ENCODE results near the gene ADCY2. TPM values are rescaled to one million over a fixed set of nuclear protein-coding genes. Genes with fewer than 3 reads are reported as not detected.

The ADCY2 gene
- total and polyA plus RNA-seq, 4 donors: 0.56 to 9.3 (median 6.7) TPM

DNA sequence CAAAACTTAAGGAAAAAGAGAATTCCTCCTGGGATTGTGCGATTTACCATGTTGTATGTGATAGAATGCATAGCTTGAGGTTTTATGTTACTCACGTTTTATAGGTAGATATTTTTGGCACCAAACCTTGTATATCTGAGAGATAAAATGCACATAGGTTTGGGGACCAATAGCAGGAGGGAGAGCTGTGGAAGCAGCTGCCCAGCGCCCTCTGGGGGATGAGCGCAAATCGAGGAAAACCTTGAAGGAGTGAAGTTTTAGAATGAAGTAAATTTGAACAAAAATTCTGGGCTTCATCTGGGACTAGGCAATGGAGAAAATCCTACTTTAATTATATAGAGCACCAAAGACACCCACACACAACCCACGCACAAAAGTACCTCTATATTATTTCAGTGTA lies 197.0 kb downstream of the ADCY2 start:
- H3K36me3 ChIP-seq (ENCODE audit: control insufficient read depth in 1 of 2, insufficient read depth in 2 of 2, low read length in 1 of 2): no peaks in the 10 kb centered on the region
- H3K27me3 ChIP-seq (ENCODE audit: control insufficient read depth in 1 of 2, insufficient read depth in 2 of 2, low read length in 1 of 2): no peaks in the 10 kb centered on the region
- no peak overlapping the region for H3K4me3 ChIP-seq (ENCODE audit: low read length in 2 of 2)
- DNase-seq (no peak), ATAC-seq (ENCODE audit: low FRiP score) (no peak)
- peaks cover 2 to 3% of the 10 kb centered on the region in 2 donors for H3K4me1 ChIP-seq (ENCODE audit: control insufficient read depth in 1 of 2, insufficient read depth in 2 of 2, low read length in 2 of 2)
- WGBS, 2 donors: 47 to 50% methylated on average over 6 of the region's 6 CpGs
- intact Hi-C loops (cut with DNase I): no loop called here
- no peaks in the 10 kb centered on the region for H3K9me3 ChIP-seq (ENCODE audit: control insufficient read depth, low read length)
- H3K27ac ChIP-seq (ENCODE audit: low read depth in 1 of 2, low read length in 2 of 2): no peak overlapping the region

DNA sequence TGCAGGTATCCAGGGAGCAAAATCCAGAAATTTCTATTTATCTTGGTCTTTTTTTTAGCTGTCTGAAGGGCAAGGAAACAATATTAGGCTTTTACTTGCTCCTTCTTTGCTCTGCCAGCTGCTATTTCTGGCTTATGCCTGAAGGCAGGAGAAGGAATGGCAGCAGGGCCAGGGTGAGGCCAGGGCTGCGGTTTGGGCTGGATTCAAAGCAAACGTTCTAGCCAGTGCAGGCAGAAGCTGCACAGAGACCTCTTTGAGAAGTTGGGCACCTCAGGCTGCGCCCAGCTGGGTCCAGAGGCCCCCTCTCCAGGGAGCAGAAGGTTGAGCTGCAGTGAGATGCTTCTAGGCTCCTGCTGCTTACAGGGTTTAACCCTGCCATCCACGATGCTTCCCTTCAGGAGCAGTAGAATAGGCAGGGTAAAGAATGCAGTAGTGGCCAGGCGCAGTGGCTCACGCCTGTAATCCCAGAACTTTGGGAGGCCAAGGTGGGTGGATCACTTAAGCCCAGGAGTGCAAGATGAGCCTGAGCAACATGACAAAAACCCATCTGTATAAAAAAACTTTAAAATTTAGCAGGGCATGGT lies 201.2 kb downstream of the ADCY2 start:
- Histone ChIP-seq H3K4me1 (ENCODE audit: control insufficient read depth in 1 of 2, insufficient read depth in 2 of 2, low read length in 2 of 2) (peaks cover 2 to 3% of the 10 kb centered on the region in 2 donors), H3K9me3 (ENCODE audit: control insufficient read depth, low read length) (no peaks in the 10 kb centered on the region), H3K4me3 (ENCODE audit: low read length in 2 of 2) (no peak overlapping the region), H3K27me3 (ENCODE audit: control insufficient read depth in 1 of 2, insufficient read depth in 2 of 2, low read length in 1 of 2) (no peaks in the 10 kb centered on the region), H3K27ac (ENCODE audit: low read depth in 1 of 2, low read length in 2 of 2) (no peak overlapping the region), H3K36me3 (ENCODE audit: control insufficient read depth in 1 of 2, insufficient read depth in 2 of 2, low read length in 1 of 2) (no peaks in the 10 kb centered on the region)
- intact Hi-C loops (cut with DNase I): no loop called here
- 23 to 27% methylated on average over 6 of the region's 6 CpGs for WGBS, 2 donors
- peak; percentile 60 for ATAC-seq (ENCODE audit: low FRiP score)
- peak in 1 of 2 donors; percentile 64 for DNase-seq

GRCh38 chr5:7606840-7607465 lies 211.0 kb downstream of the ADCY2 start:
- 67 to 68% methylated on average over 4 of the region's 4 CpGs for WGBS, 2 donors
- DNase-seq: no peak
- Histone ChIP-seq H3K4me1 (ENCODE audit: control insufficient read depth in 1 of 2, insufficient read depth in 2 of 2, low read length in 2 of 2) (no peaks in the 10 kb centered on the region), H3K27me3 (ENCODE audit: control insufficient read depth in 1 of 2, insufficient read depth in 2 of 2, low read length in 1 of 2) (no peaks in the 10 kb centered on the region), H3K9me3 (ENCODE audit: control insufficient read depth, low read length) (no peaks in the 10 kb centered on the region), H3K36me3 (ENCODE audit: control insufficient read depth in 1 of 2, insufficient read depth in 2 of 2, low read length in 1 of 2) (no peaks in the 10 kb centered on the region), H3K27ac (ENCODE audit: low read depth in 1 of 2, low read length in 2 of 2) (no peak overlapping the region), H3K4me3 (ENCODE audit: low read length in 2 of 2) (no peak overlapping the region)
- intact Hi-C loops (cut with DNase I): no loop called here
- ATAC-seq (ENCODE audit: low FRiP score): no peak

DNA sequence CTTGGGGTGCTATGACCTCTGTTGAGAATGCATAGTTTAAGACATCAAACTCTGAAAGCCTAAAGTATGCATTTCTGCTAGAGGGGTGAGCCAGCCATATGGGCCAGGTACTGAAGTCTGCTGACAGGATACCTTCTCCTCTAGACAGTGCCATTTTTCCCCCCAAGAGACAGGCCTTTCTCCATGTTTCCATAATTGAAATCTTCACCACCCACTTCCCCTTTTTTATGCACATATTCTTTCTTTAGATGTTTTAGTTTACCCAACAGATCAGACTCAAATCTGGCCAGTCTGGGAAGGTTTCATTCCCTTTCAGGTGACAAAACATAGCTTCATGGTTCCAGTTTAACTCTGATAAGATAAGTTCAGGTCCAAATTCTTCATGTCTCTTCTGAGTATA lies 212.8 kb downstream of the ADCY2 start:
- H3K27ac ChIP-seq (ENCODE audit: low read depth in 1 of 2, low read length in 2 of 2): no peak overlapping the region
- DNase-seq (no peak), ATAC-seq (ENCODE audit: low FRiP score) (no peak)
- intact Hi-C loops (cut with DNase I): no loop called here
- H3K9me3 ChIP-seq (ENCODE audit: control insufficient read depth, low read length): no peaks in the 10 kb centered on the region
- no peaks in the 10 kb centered on the region for H3K27me3 ChIP-seq (ENCODE audit: control insufficient read depth in 1 of 2, insufficient read depth in 2 of 2, low read length in 1 of 2)
- no peaks in the 10 kb centered on the region for H3K4me1 ChIP-seq (ENCODE audit: control insufficient read depth in 1 of 2, insufficient read depth in 2 of 2, low read length in 2 of 2)
- H3K36me3 ChIP-seq (ENCODE audit: control insufficient read depth in 1 of 2, insufficient read depth in 2 of 2, low read length in 1 of 2): no peaks in the 10 kb centered on the region
- H3K4me3 ChIP-seq (ENCODE audit: low read length in 2 of 2): no peak overlapping the region

GRCh38 chr5:7609726-7610125 lies 213.8 kb downstream of the ADCY2 start:
- no peak for DNase-seq
- H3K27ac ChIP-seq (ENCODE audit: low read depth in 1 of 2, low read length in 2 of 2): no peak overlapping the region
- H3K9me3 ChIP-seq (ENCODE audit: control insufficient read depth, low read length): no peaks in the 10 kb centered on the region
- 65 to 79% methylated on average over 1 of the region's 1 CpG for WGBS, 2 donors
- no peaks in the 10 kb centered on the region for H3K27me3 ChIP-seq (ENCODE audit: control insufficient read depth in 1 of 2, insufficient read depth in 2 of 2, low read length in 1 of 2)
- ATAC-seq (ENCODE audit: low FRiP score): no peak
- no peaks in the 10 kb centered on the region for H3K4me1 ChIP-seq (ENCODE audit: control insufficient read depth in 1 of 2, insufficient read depth in 2 of 2, low read length in 2 of 2)
- no peak overlapping the region for H3K4me3 ChIP-seq (ENCODE audit: low read length in 2 of 2)
- intact Hi-C loops (cut with DNase I): no loop called here
- no peaks in the 10 kb centered on the region for H3K36me3 ChIP-seq (ENCODE audit: control insufficient read depth in 1 of 2, insufficient read depth in 2 of 2, low read length in 1 of 2)

DNA sequence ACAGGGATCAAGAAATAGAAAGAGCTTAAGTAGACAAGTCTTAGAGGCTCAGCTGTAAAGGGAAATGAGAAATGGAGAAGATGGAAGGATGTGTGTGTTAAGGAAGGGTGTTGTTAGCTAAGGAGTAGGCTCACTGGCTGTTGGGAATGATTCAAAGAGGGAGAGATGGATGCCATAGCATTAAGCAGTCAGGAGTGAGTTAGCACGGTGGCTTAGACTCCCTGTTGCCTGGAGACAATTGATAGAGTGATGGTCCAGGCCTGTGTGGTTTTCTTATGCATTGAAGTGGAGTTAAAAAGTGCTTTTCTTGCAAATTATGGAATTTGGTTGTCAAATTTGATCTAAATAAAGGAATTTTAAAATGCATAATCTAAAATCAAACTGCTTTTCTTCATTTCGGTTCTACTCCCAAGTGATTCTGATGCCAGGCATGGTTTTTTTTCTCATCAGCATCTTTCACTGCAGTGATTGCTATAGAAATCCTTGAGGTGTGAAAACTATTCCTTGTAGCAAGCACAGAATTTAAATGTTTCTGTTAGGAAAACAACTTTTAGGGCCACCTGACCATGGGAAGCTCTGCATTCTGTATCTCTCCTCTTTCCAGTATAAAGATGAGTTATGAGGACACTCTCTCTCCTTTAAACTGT lies 214.7 kb downstream of the ADCY2 start:
- 80 to 89% methylated on average over 2 of the region's 2 CpGs for WGBS, 2 donors
- H3K36me3 ChIP-seq (ENCODE audit: control insufficient read depth in 1 of 2, insufficient read depth in 2 of 2, low read length in 1 of 2): no peaks in the 10 kb centered on the region
- H3K9me3 ChIP-seq (ENCODE audit: control insufficient read depth, low read length): no peaks in the 10 kb centered on the region
- H3K4me3 ChIP-seq (ENCODE audit: low read length in 2 of 2): no peak overlapping the region
- H3K27ac ChIP-seq (ENCODE audit: low read depth in 1 of 2, low read length in 2 of 2): no peak overlapping the region
- intact Hi-C loops (cut with DNase I): no loop called here
- no peak for DNase-seq
- H3K27me3 ChIP-seq (ENCODE audit: control insufficient read depth in 1 of 2, insufficient read depth in 2 of 2, low read length in 1 of 2): no peaks in the 10 kb centered on the region
- H3K4me1 ChIP-seq (ENCODE audit: control insufficient read depth in 1 of 2, insufficient read depth in 2 of 2, low read length in 2 of 2): no peaks in the 10 kb centered on the region
- ATAC-seq (ENCODE audit: low FRiP score): no peak

DNA sequence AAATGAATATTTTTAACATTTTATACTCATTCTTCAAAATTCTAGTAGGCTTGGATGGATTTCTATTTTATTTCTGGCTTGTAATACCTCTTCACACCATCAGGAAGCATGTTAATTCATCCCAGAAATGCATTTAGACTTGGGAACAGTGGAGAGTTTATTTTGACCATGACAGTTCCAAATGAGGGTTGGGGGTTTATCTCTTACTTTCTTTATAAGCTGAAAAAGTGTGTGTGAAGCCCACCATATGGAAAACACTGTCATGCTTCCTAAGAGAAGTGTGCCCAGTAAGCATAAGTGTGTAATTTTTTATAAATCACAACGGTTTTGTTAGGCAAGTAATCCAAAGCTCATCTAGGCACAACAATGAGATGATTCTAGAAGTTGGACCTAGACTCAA lies 215.6 kb downstream of the ADCY2 start:
- no peaks in the 10 kb centered on the region for H3K36me3 ChIP-seq (ENCODE audit: control insufficient read depth in 1 of 2, insufficient read depth in 2 of 2, low read length in 1 of 2)
- H3K4me1 ChIP-seq (ENCODE audit: control insufficient read depth in 1 of 2, insufficient read depth in 2 of 2, low read length in 2 of 2): no peaks in the 10 kb centered on the region
- no peak overlapping the region for H3K4me3 ChIP-seq (ENCODE audit: low read length in 2 of 2)
- ATAC-seq (ENCODE audit: low FRiP score) (no peak), DNase-seq (no peak)
- H3K27ac ChIP-seq (ENCODE audit: low read depth in 1 of 2, low read length in 2 of 2): no peak overlapping the region
- H3K9me3 ChIP-seq (ENCODE audit: control insufficient read depth, low read length): no peaks in the 10 kb centered on the region
- WGBS, 2 donors: 63 to 70% methylated on average over 1 of the region's 1 CpG
- H3K27me3 ChIP-seq (ENCODE audit: control insufficient read depth in 1 of 2, insufficient read depth in 2 of 2, low read length in 1 of 2): no peaks in the 10 kb centered on the region
- intact Hi-C loops (cut with DNase I): no loop called here

DNA sequence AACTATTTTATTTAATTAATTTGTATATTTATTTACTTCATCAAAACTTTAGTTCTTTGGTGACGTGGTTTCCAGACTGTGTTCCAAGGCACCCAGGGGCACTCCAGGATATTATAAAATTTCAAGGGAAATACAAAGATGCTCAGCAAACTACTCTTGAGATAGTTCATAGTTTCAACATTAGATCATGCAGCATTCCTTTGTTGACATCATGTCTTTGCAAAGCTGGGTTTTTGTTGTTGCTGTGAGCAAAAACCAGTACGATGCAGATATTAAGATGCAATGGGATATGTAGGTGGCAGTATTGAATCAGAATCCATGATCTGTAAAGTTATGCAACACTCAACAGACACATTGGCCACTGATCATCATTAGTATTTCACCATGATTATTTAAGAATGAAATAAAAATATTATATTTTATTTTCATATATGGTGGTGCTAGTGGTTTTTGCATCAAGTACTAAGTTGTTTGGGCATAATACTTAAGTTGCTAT lies 219.7 kb downstream of the ADCY2 start:
- Histone ChIP-seq H3K27me3 (ENCODE audit: control insufficient read depth in 1 of 2, insufficient read depth in 2 of 2, low read length in 1 of 2) (no peaks in the 10 kb centered on the region), H3K36me3 (ENCODE audit: control insufficient read depth in 1 of 2, insufficient read depth in 2 of 2, low read length in 1 of 2) (no peaks in the 10 kb centered on the region), H3K4me3 (ENCODE audit: low read length in 2 of 2) (no peak overlapping the region), H3K9me3 (ENCODE audit: control insufficient read depth, low read length) (no peaks in the 10 kb centered on the region), H3K27ac (ENCODE audit: low read depth in 1 of 2, low read length in 2 of 2) (no peak overlapping the region), H3K4me1 (ENCODE audit: control insufficient read depth in 1 of 2, insufficient read depth in 2 of 2, low read length in 2 of 2) (no peaks in the 10 kb centered on the region)
- DNase-seq: no peak
- no peak for ATAC-seq (ENCODE audit: low FRiP score)
- intact Hi-C loops (cut with DNase I): no loop called here
- WGBS, 2 donors: 75 to 79% methylated on average over 2 of the region's 2 CpGs

- Histone ChIP-seq H3K27me3 (ENCODE audit: control insufficient read depth in 1 of 2, insufficient read depth in 2 of 2, low read length in 1 of 2) (no peaks in the 10 kb centered on the region), H3K27ac (ENCODE audit: low read depth in 1 of 2, low read length in 2 of 2) (no peak overlapping the region), H3K9me3 (ENCODE audit: control insufficient read depth, low read length) (no peaks in the 10 kb centered on the region), H3K4me1 (ENCODE audit: control insufficient read depth in 1 of 2, insufficient read depth in 2 of 2, low read length in 2 of 2) (no peaks in the 10 kb centered on the region), H3K4me3 (ENCODE audit: low read length in 2 of 2) (no peak overlapping the region), H3K36me3 (ENCODE audit: control insufficient read depth in 1 of 2, insufficient read depth in 2 of 2, low read length in 1 of 2) (no peaks in the 10 kb centered on the region)
- intact Hi-C loops (cut with DNase I): no loop called here
- DNase-seq (no peak), ATAC-seq (ENCODE audit: low FRiP score) (no peak)
- WGBS, 2 donors: 53 to 71% methylated on average over 2 of the region's 2 CpGs
These were observed 221.0 kb downstream of the ADCY2 start for GRCh38 chr5:7616897-7617296.

Data from aorta (tissue), 5 donors.